H9 (cell line): ENCODE data around the gene MAPK8IP3. TPM values are rescaled to one million over a fixed set of nuclear protein-coding genes. Genes with fewer than 3 reads are reported as not detected.

Experiments
- DNase-seq: peaks from one replicate; pipeline ENCODE4 v3.0.0-alpha.2; 2017
- H2AFZ ChIP-seq: one replicate; pipeline ENCODE4 v1.6.1; 2013; ENCODE audit warnings: mild to moderate bottlenecking, low read length, control low read depth, moderate library complexity
- H2AK5ac ChIP-seq: 2 replicates; pipeline ENCODE4 v1.6.1; 2013; ENCODE audit warnings: low read length, control low read depth, mixed read lengths; ENCODE audit not compliant: insufficient read length
- H2BK120ac ChIP-seq: one replicate; pipeline ENCODE4 v1.6.1; 2013; ENCODE audit warnings: low read depth, mild to moderate bottlenecking, low read length, control low read depth, inconsistent platforms; ENCODE audit not compliant: poor library complexity, severe bottlenecking
- H2BK12ac ChIP-seq: 2 replicates; pipeline ENCODE4 v1.6.1; 2013; ENCODE audit warnings: low read length, control low read depth, mixed read lengths, low read depth; ENCODE audit not compliant: insufficient read length
- H2BK15ac ChIP-seq: 2 replicates; pipeline ENCODE4 v1.6.1; 2013; ENCODE audit warnings: low read depth, low read length, control low read depth
- H2BK20ac ChIP-seq: one replicate; pipeline ENCODE4 v1.6.1; 2013; ENCODE audit warnings: low read depth, mild to moderate bottlenecking, low read length, control low read depth, inconsistent platforms; ENCODE audit not compliant: poor library complexity, severe bottlenecking
- H2BK5ac ChIP-seq: 2 replicates; pipeline ENCODE4 v1.6.1; 2013; ENCODE audit warnings: low read length, control low read depth, mixed read lengths; ENCODE audit not compliant: insufficient read length
- H3K14ac ChIP-seq: 2 replicates; pipeline ENCODE4 v1.6.1; 2013; ENCODE audit warnings: low read length, control low read depth; ENCODE audit not compliant: insufficient read depth
- H3K18ac ChIP-seq: 2 replicates; pipeline ENCODE4 v1.6.1; 2013; ENCODE audit warnings: low read depth, mild to moderate bottlenecking, mixed read lengths, low read length, control low read depth; ENCODE audit not compliant: insufficient read length
- H3K23ac ChIP-seq: 2 replicates; pipeline ENCODE4 v1.6.1; 2013; ENCODE audit warnings: low read length, control low read depth, mixed read lengths, low read depth; ENCODE audit not compliant: insufficient read length
- H3K23me2 ChIP-seq: 2 replicates; pipeline ENCODE4 v1.6.1; 2013; ENCODE audit warnings: low read depth, mild to moderate bottlenecking, mixed read lengths, low read length, control low read depth; ENCODE audit not compliant: insufficient read length, poor library complexity, severe bottlenecking
- H3K27ac ChIP-seq: 2 replicates; pipeline ENCODE4 v1.5.1; 2013; ENCODE audit warnings: low read length, control low read depth, mixed read lengths, low read depth; ENCODE audit not compliant: insufficient read length
- H3K27me3 ChIP-seq: 2 replicates; pipeline ENCODE4 v1.6.1; 2013; ENCODE audit warnings: low read length, control low read depth, inconsistent platforms; ENCODE audit not compliant: insufficient read depth
- H3K4ac ChIP-seq: 2 replicates; pipeline ENCODE4 v1.6.1; 2013; ENCODE audit warnings: low read depth, mild to moderate bottlenecking, control low read depth, inconsistent platforms, low read length, moderate library complexity
- H3K4me1 ChIP-seq: 2 replicates; pipeline ENCODE4 v1.6.1; 2013; ENCODE audit warnings: low read length, control low read depth, inconsistent platforms; ENCODE audit not compliant: insufficient read depth
- H3K4me2 ChIP-seq: 2 replicates; pipeline ENCODE4 v1.6.1; 2013; ENCODE audit warnings: low read length, control low read depth, mixed read lengths; ENCODE audit not compliant: insufficient read length, insufficient read depth
- H3K56ac ChIP-seq: 2 replicates; pipeline ENCODE4 v1.6.1; 2013; ENCODE audit warnings: low read depth, mild to moderate bottlenecking, mixed read lengths, low read length, control low read depth; ENCODE audit not compliant: insufficient read length
- H3K79me1 ChIP-seq: 2 replicates; pipeline ENCODE4 v1.6.1; 2013; ENCODE audit warnings: low read depth, mild to moderate bottlenecking, moderate library complexity, low read length, control low read depth, inconsistent platforms; ENCODE audit not compliant: insufficient read depth, poor library complexity, severe bottlenecking
- H3K79me2 ChIP-seq: 2 replicates; pipeline ENCODE4 v1.6.1; 2013; ENCODE audit warnings: low read length, control low read depth, inconsistent platforms; ENCODE audit not compliant: insufficient read depth
- H3K9ac ChIP-seq: 2 replicates; pipeline ENCODE4 v1.6.1; 2013; ENCODE audit warnings: low read length, control low read depth, mixed read lengths; ENCODE audit not compliant: insufficient read length; ENCODE audit errors: extremely low read depth
- H3K9me3 ChIP-seq: one replicate; pipeline ENCODE4 v1.6.1; 2013; ENCODE audit warnings: low read depth, low read length, inconsistent platforms; ENCODE audit not compliant: control insufficient read depth
- H3T11ph ChIP-seq: one replicate; pipeline ENCODE4 v1.6.1; 2013; ENCODE audit warnings: mild to moderate bottlenecking, low read length, control low read depth, inconsistent platforms
- H4K20me1 ChIP-seq: one replicate; pipeline ENCODE4 v1.6.1; 2013; ENCODE audit not compliant: control insufficient read depth, insufficient read length, insufficient read depth
- H4K5ac ChIP-seq: 2 replicates; pipeline ENCODE4 v1.6.1; 2013; ENCODE audit warnings: low read depth, mild to moderate bottlenecking, mixed read lengths, low read length, control low read depth; ENCODE audit not compliant: insufficient read length
- H4K8ac ChIP-seq: replicated peaks from 2 replicates; pipeline ENCODE4 v1.6.1; 2013; ENCODE audit warnings: low read length, control low read depth, mixed read lengths, low read depth; ENCODE audit not compliant: insufficient read length
- H4K91ac ChIP-seq: 2 replicates; pipeline ENCODE4 v1.6.1; 2013; ENCODE audit warnings: low read depth, mild to moderate bottlenecking, moderate library complexity, mixed read lengths, low read length, control low read depth; ENCODE audit not compliant: insufficient read length
- H3K27ac Mint-ChIP-seq, 3 experiments: 2 replicates in 2 of 3; 3 replicates in 1 of 3; pipeline ENCODE4 v1.8.0; 2020 to 2021; ENCODE audit warnings: mixed read lengths in 3 of 3, mild to moderate bottlenecking in 1 of 3, moderate library complexity in 1 of 3
- H3K27me3 Mint-ChIP-seq: 2 replicates; pipeline ENCODE4 v1.8.0; 2021; ENCODE audit warnings: low read depth, mild to moderate bottlenecking, moderate library complexity, mixed read lengths
- H3K36me3 Mint-ChIP-seq, 3 experiments: 2 replicates in 2 of 3; 3 replicates in 1 of 3; pipeline ENCODE4 v1.8.0; 2020 to 2021; ENCODE audit warnings: low read depth in 3 of 3, mixed read lengths in 3 of 3; ENCODE audit not compliant: insufficient read depth in 1 of 3
- H3K4me1 Mint-ChIP-seq, 2 experiments: 2 replicates each; pipeline ENCODE4 v1.8.0; 2020; ENCODE audit warnings: mixed read lengths in 2 of 2
- H3K4me3 Mint-ChIP-seq, 2 experiments: 2 replicates in 1 of 2; 3 replicates in 1 of 2; pipeline ENCODE4 v1.8.0; 2020 to 2021; ENCODE audit warnings: mild to moderate bottlenecking in 2 of 2, mixed read lengths in 2 of 2, moderate library complexity in 1 of 2
- H3K9me3 Mint-ChIP-seq, 2 experiments: 2 replicates in 1 of 2; 3 replicates in 1 of 2; pipeline ENCODE4 v1.8.0; 2020; ENCODE audit warnings: mild to moderate bottlenecking in 2 of 2, mixed read lengths in 2 of 2, moderate library complexity in 1 of 2
- CTCF ChIP-seq: fragments of 200-600 bp; sonication (generic); conservative IDR thresholded peaks from 3 replicates; pipeline ENCODE4 v1.8.0; 2021; ENCODE audit warnings: antibody characterized with exemption, mild to moderate bottlenecking
- whole genome bisulfite sequencing: extraction: QIAGEN DNeasy Blood & Tissue Kit; methylation state at CpG from one replicate; pipeline ENCODE4 v1.1.7; 2013; ENCODE audit warnings: missing lambda C conversion rate, low lambda C conversion rate, mixed read lengths; ENCODE audit not compliant: insufficient read length; ENCODE audit errors: extremely low coverage; 5-methylcytosine and 5-hydroxymethylcytosine counted together
- total RNA-seq: library from RNA; stranded (reverse); gene quantifications from 2 replicates; pipeline ENCODE4 v1.2.1, GENCODE V29; 2021

MAPK8IP3 gene
- total RNA-seq, 1 experiment from 2014 or later: 51.3 TPM

- Histone ChIP-seq H4K91ac (no peak overlapping the region), H3K4me1 (no peaks in the 10 kb centered on the region), H2BK5ac (no peak overlapping the region), H3K23me2 (peaks cover 9% of the 10 kb centered on the region), H3K27me3 (no peaks in the 10 kb centered on the region), H2BK15ac (no peak overlapping the region), H3K4ac (no peak overlapping the region), H3K79me2 (no peaks in the 10 kb centered on the region; the same call in 1 of the 2 replicates), H3K79me1 (peaks cover 5% of the 10 kb centered on the region), H3K9me3 (no peaks in the 10 kb centered on the region), H3K14ac (peak overlapping the region; percentile 5; the same call in 1 of the 2 replicates), H2AFZ (no peak overlapping the region), H2BK120ac (no peak overlapping the region), H3K27ac (no peak overlapping the region), H4K20me1 (no peaks in the 10 kb centered on the region), H2AK5ac (no peak overlapping the region), H2BK12ac (no peak overlapping the region), H3K23ac (no peak overlapping the region), H3K56ac (no peak overlapping the region), H2BK20ac (no peak overlapping the region), H4K8ac (no peak overlapping the region), H3K18ac (no peak overlapping the region), H3T11ph (no peak overlapping the region), H4K5ac (no peak overlapping the region), H3K4me2 (peak overlapping the region; percentile 47), H3K9ac (peak overlapping the region; percentile 66)
- DNase-seq: peak; percentile 54
- Mint-ChIP-seq H3K27ac (peak overlapping the region; percentile 98 to 99 (median 99); a peak in 6 of 7 replicates), H3K4me1 (peaks cover 3 to 19% of the 10 kb centered on the region in 2 experiments), H3K36me3 (peaks cover 11 to 52% (median 33%) of the 10 kb centered on the region in 3 experiments; a peak in 6 of 7 replicates), H3K9me3 (no peaks in the 10 kb centered on the region), H3K4me3 (peak overlapping the region; percentile 95 to 98), H3K27me3 (no peaks in the 10 kb centered on the region; the same call in 1 of the 2 replicates)
- no CpG with 5 or more reads among the region's 22 CpGs for WGBS
- no peak for TF ChIP-seq CTCF
Measured at GRCh38 chr16:1771864-1772361, 65.9 kb downstream of the MAPK8IP3 start.
